Left lung (tissue), 10 donors: ENCODE results near the gene UBXN2A. TPM values are rescaled to one million over a fixed set of nuclear protein-coding genes. Genes with fewer than 3 reads are reported as not detected.

Source experiments
- ATAC-seq: fragments of 200-7000 bp; cut with Tn5 transposase; one replicate; pipeline ENCODE4 v1.9.1; 2020; ENCODE audit warnings: moderate library complexity
- DNase-seq, 4 donors: peaks; one replicate each; pipeline ENCODE4 v3.0.0-alpha.2; 2013 to 2020
- H3K27ac ChIP-seq, 2 donors: fragments of 200-600 bp; sonication (generic) in 1 of 2; one replicate each; pipeline versions ENCODE4 v1.5.0 to v1.8.0; 2020 to 2021
- H3K27me3 ChIP-seq, 2 donors: fragments of 200-600 bp; sonication (generic) in 1 of 2; one replicate each; pipeline versions ENCODE4 v1.5.0 to v1.8.0; 2020 to 2021
- H3K36me3 ChIP-seq, 2 donors: fragments of 200-600 bp; sonication (generic) in 1 of 2; one replicate each; pipeline versions ENCODE4 v1.5.0 to v1.8.0; 2020 to 2021
- H3K4me1 ChIP-seq, 2 donors: fragments of 200-600 bp; one replicate each; pipeline ENCODE4 v1.8.0; 2021
- H3K4me3 ChIP-seq, 2 donors: fragments of 200-600 bp; sonication (generic) in 1 of 2; one replicate each; pipeline versions ENCODE4 v1.5.0 to v1.8.0; 2020 to 2021; ENCODE audit warnings: mild to moderate bottlenecking in 1 of 2
- H3K9me3 ChIP-seq, 2 donors: fragments of 200-600 bp; sonication (generic) in 1 of 2; one replicate each; pipeline versions ENCODE4 v1.5.0 to v1.8.0; 2020 to 2021
- intact Hi-C, 2 donors: fragments of 100-400 bp; cut with DNase I; formaldehyde crosslinking; loops; one replicate each; pipeline versions ENCODE4 v1.11.2 to v1.14.2; 2022
- polyA plus RNA-seq, 6 donors: library from polyadenylated mRNA; unstranded; fragments of 120-200 nt; gene quantifications; one replicate each; pipeline ENCODE4 v1.2.1, GENCODE V29; 2013; ENCODE audit not compliant: insufficient read length in 6 of 6
- total RNA-seq, 2 donors: library from RNA; stranded (reverse); fragmentation: NEBNext Ultra II Directional; extraction: Animal tissue kit (Norgen Biotek cat#: 25700); gene quantifications; one replicate each; pipeline ENCODE4 v1.2.1, GENCODE V29; 2021
- TF ChIP-seq, protein P1 (sequence below), 2 donors: fragments of 200-600 bp; sonication (generic) in 1 of 2; IDR thresholded peaks; one replicate each; pipeline versions ENCODE4 v1.5.0 to v1.8.0; 2021; ENCODE audit warnings: antibody characterized with exemption in 2 of 2
- donor health status: DM: no; HTN: yes; CAD: no.
- donor health status: DM: no; HTN: no; CAD: no.

UBXN2A gene
- total and polyA plus RNA-seq, 8 donors, result 13.4 to 24.1 (median 21.4) TPM

DNA sequence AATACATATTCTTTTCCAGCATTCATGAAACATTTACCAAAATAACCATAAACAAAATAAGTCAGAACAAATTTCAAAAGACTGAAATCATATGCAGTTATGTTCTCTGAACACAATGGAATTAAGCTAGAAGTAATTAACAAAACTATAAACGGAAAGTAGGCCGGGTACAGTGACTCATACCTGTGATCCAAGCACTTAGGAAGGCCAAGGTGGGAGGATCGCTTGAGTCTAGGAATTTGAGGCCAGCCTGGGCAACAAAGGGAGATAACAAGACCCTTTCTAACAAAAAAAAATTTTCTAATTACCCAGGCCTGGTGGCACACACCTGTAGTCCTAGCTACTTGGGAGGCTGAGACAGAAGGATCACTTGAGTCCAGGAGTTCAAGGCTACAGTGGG lies 28.2 kb upstream of the UBXN2A start:
- Histone ChIP-seq H3K9me3 (no peaks in the 10 kb centered on the region), H3K4me1 (peaks cover 4 to 11% of the 10 kb centered on the region in 2 donors), H3K27me3 (no peaks in the 10 kb centered on the region), H3K4me3 (no peak overlapping the region), H3K36me3 (no peaks in the 10 kb centered on the region), H3K27ac (no peak overlapping the region)
- intact Hi-C loops, result no loop called here
- DNase-seq (no peak), ATAC-seq (no peak)
- TF ChIP-seq, protein P1, sequence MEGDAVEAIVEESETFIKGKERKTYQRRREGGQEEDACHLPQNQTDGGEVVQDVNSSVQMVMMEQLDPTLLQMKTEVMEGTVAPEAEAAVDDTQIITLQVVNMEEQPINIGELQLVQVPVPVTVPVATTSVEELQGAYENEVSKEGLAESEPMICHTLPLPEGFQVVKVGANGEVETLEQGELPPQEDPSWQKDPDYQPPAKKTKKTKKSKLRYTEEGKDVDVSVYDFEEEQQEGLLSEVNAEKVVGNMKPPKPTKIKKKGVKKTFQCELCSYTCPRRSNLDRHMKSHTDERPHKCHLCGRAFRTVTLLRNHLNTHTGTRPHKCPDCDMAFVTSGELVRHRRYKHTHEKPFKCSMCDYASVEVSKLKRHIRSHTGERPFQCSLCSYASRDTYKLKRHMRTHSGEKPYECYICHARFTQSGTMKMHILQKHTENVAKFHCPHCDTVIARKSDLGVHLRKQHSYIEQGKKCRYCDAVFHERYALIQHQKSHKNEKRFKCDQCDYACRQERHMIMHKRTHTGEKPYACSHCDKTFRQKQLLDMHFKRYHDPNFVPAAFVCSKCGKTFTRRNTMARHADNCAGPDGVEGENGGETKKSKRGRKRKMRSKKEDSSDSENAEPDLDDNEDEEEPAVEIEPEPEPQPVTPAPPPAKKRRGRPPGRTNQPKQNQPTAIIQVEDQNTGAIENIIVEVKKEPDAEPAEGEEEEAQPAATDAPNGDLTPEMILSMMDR (IDR thresholded peaks at IDR 0.05), result no peak

DNA sequence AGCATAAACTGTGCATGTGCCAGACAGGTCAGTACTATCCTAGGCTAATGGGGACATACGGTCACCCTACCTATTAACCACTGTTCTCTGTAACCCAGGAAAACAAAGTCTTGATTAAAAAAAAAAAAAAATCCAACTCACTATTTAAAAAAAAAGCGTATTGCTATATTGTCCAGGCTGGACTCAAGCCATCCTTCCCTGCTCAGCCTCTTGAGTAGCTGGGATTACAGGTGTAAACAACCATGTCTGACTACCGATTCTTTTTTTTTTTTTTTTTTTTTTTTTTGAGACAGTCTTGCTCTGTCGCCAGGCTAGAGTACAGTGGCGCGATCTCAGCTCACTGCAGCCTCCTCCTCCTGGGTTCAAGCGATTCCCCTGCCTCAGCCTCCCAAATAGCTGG lies 24.9 kb upstream of the UBXN2A start:
- Histone ChIP-seq H3K27ac (no peak overlapping the region), H3K4me3 (no peak overlapping the region), H3K27me3 (no peaks in the 10 kb centered on the region), H3K36me3 (no peaks in the 10 kb centered on the region), H3K9me3 (no peaks in the 10 kb centered on the region), H3K4me1 (peaks cover 5 to 25% of the 10 kb centered on the region in 2 donors)
- intact Hi-C loops, result no loop called here
- TF ChIP-seq, protein P1 (IDR thresholded peaks at IDR 0.05), result no peak
- no peak for DNase-seq
- ATAC-seq, result peak; percentile 19

- intact Hi-C loops, result no loop called here
- ATAC-seq (peak; percentile 26), DNase-seq (no peak)
- Histone ChIP-seq H3K4me3 (no peak overlapping the region), H3K27ac (peak overlapping the region; percentile 0 to 13), H3K27me3 (no peaks in the 10 kb centered on the region), H3K9me3 (no peaks in the 10 kb centered on the region), H3K4me1 (peaks cover 5 to 31% of the 10 kb centered on the region in 2 donors), H3K36me3 (no peaks in the 10 kb centered on the region)
- TF ChIP-seq, protein P1 (IDR thresholded peaks at IDR 0.05), result no peak
These were observed 23.4 kb upstream of the UBXN2A start for GRCh38 chr2:23916727-23917405.

DNA sequence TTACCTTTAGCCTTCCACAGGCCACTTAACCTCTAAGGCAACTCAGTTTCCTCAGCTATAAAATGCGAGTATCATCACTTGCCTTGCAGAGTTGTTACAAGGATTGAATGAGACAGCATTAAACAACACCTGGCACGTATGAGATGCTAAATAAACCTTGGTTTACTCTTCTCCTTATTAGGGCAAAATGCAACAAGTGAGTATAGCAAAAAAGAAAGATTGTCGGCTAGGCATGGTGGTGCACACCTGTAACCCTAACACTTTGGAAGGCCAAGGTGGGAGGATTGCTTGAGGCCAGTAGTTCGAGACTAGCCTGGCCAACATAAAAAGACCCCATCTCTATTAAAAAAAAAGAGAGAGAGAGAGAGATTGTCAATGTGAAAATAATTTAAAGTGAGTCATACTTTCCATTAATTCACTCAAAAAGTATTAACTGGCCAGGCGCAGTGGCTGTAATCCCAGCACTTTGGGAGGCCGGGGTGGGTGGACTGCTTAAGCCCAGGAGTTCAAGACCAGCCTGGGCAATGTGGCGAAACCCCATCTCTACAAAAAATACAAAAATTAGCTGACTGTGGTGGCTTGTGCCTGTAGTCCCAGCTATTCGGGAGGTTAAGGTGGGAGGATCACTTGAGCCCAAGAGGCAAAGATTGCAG lies 21.3 kb upstream of the UBXN2A start:
- Histone ChIP-seq H3K9me3 (no peaks in the 10 kb centered on the region), H3K36me3 (no peaks in the 10 kb centered on the region), H3K27ac (no peak overlapping the region), H3K4me3 (no peak overlapping the region), H3K27me3 (no peaks in the 10 kb centered on the region), H3K4me1 (peaks cover 5 to 48% of the 10 kb centered on the region in 2 donors)
- TF ChIP-seq, protein P1 (IDR thresholded peaks at IDR 0.05), result no peak
- no peak for DNase-seq
- no peak for ATAC-seq
- intact Hi-C loops, result no loop called here

- H3K27ac ChIP-seq, result peak overlapping the region; percentile 99 to 100
- intact Hi-C loops, result no loop called here
- peaks cover 7 to 66% of the 10 kb centered on the region in 2 donors for H3K4me1 ChIP-seq
- DNase-seq (no peak), ATAC-seq (no peak)
- H3K36me3 ChIP-seq, result no peaks in the 10 kb centered on the region
- H3K9me3 ChIP-seq, result no peaks in the 10 kb centered on the region
- peak overlapping the region; percentile 88 to 91 for H3K4me3 ChIP-seq
- TF ChIP-seq, protein P1 (IDR thresholded peaks at IDR 0.05), result no peak
- H3K27me3 ChIP-seq, result no peaks in the 10 kb centered on the region
These were observed 15.5 kb upstream of the UBXN2A start for GRCh38 chr2:23924589-23925359.
